ENCODE results near the gene CD36.

CD36 gene

GRCh38 chr7:80679921-80680907, 41.8 kb downstream of the CD36 start:
- Histone ChIP-seq H3K9me3 (replicated peaks; ENCODE audit: insufficient read depth, low read length) (no peaks in the 10 kb centered on the region), H3K79me2 (ENCODE audit: low read length) (no peaks in the 10 kb centered on the region), H3K9ac (ENCODE audit: low read length) (no peak overlapping the region), H3K4me3 (ENCODE audit: low read length) (no peak overlapping the region), H3K27me3 (replicated peaks; ENCODE audit: insufficient read depth, low read length) (no peaks in the 10 kb centered on the region), H3K9me2 (replicated peaks; ENCODE audit: insufficient read depth, low read length) (no peaks in the 10 kb centered on the region), H3K4me2 (ENCODE audit: low read depth, low read length) (no peak overlapping the region), H2AFZ (ENCODE audit: low read length) (no peak overlapping the region), H3K36me3 (replicated peaks; ENCODE audit: insufficient read depth, low read length) (no peaks in the 10 kb centered on the region), H3K4me1 (ENCODE audit: low read length) (no peaks in the 10 kb centered on the region), H4K20me1 (ENCODE audit: insufficient read depth, low read length) (no peaks in the 10 kb centered on the region), H3F3A (ENCODE audit: insufficient read depth, low read length) (no peaks in the 10 kb centered on the region), H3K27ac (ENCODE audit: low read length) (no peak overlapping the region)
- TF ChIP-seq CTCF (IDR thresholded peaks at IDR 0.05; ENCODE audit: low read length) (no peak), EZH2 (optimal IDR thresholded peaks at IDR 0.05; ENCODE audit: low read depth, low read length) (no peak), EZH2phosphoT487 (IDR thresholded peaks at IDR 0.05; ENCODE audit: low read length) (no peak)
- DNase-seq, result no peak

GRCh38 chr7:80681272-80681885, 42.9 kb downstream of the CD36 start:
- DNase-seq, result peak; percentile 32
- no peak overlapping the region for H2AFZ ChIP-seq (ENCODE audit: low read length)
- H3K9ac ChIP-seq (ENCODE audit: low read length), result no peak overlapping the region
- no peak overlapping the region for H3K4me2 ChIP-seq (ENCODE audit: low read depth, low read length)
- TF ChIP-seq CTCF (IDR thresholded peaks at IDR 0.05; ENCODE audit: low read length), result peak; percentile 46
- no peak for TF ChIP-seq EZH2phosphoT487 (IDR thresholded peaks at IDR 0.05; ENCODE audit: low read length)
- no peaks in the 10 kb centered on the region for H3K27me3 ChIP-seq (replicated peaks; ENCODE audit: insufficient read depth, low read length)
- H4K20me1 ChIP-seq (ENCODE audit: insufficient read depth, low read length), result no peaks in the 10 kb centered on the region
- no peaks in the 10 kb centered on the region for H3K4me1 ChIP-seq (ENCODE audit: low read length)
- no peaks in the 10 kb centered on the region for H3K36me3 ChIP-seq (replicated peaks; ENCODE audit: insufficient read depth, low read length)
- no peak overlapping the region for H3K4me3 ChIP-seq (ENCODE audit: low read length)
- H3K27ac ChIP-seq (ENCODE audit: low read length), result no peak overlapping the region
- no peaks in the 10 kb centered on the region for H3K9me2 ChIP-seq (replicated peaks; ENCODE audit: insufficient read depth, low read length)
- H3K9me3 ChIP-seq (replicated peaks; ENCODE audit: insufficient read depth, low read length), result no peaks in the 10 kb centered on the region
- H3F3A ChIP-seq (ENCODE audit: insufficient read depth, low read length), result no peaks in the 10 kb centered on the region
- no peaks in the 10 kb centered on the region for H3K79me2 ChIP-seq (ENCODE audit: low read length)

- no peaks in the 10 kb centered on the region for H3K79me2 ChIP-seq (ENCODE audit: low read length)
- no peaks in the 10 kb centered on the region for H3K27me3 ChIP-seq (replicated peaks; ENCODE audit: insufficient read depth, low read length)
- no peaks in the 10 kb centered on the region for H3K4me1 ChIP-seq (ENCODE audit: low read length)
- no peaks in the 10 kb centered on the region for H3K36me3 ChIP-seq (replicated peaks; ENCODE audit: insufficient read depth, low read length)
- H3K9me3 ChIP-seq (replicated peaks; ENCODE audit: insufficient read depth, low read length), result no peaks in the 10 kb centered on the region
- no peak overlapping the region for H3K4me3 ChIP-seq (ENCODE audit: low read length)
- no peaks in the 10 kb centered on the region for H4K20me1 ChIP-seq (ENCODE audit: insufficient read depth, low read length)
- H3K4me2 ChIP-seq (ENCODE audit: low read depth, low read length), result no peak overlapping the region
- no peak overlapping the region for H3K27ac ChIP-seq (ENCODE audit: low read length)
- no peaks in the 10 kb centered on the region for H3K9me2 ChIP-seq (replicated peaks; ENCODE audit: insufficient read depth, low read length)
- no peak overlapping the region for H3K9ac ChIP-seq (ENCODE audit: low read length)
- no peak overlapping the region for H2AFZ ChIP-seq (ENCODE audit: low read length)
- H3F3A ChIP-seq (ENCODE audit: insufficient read depth, low read length), result no peaks in the 10 kb centered on the region
- DNase-seq, result no peak
- TF ChIP-seq EZH2 (optimal IDR thresholded peaks at IDR 0.05; ENCODE audit: low read depth, low read length) (no peak), EZH2phosphoT487 (IDR thresholded peaks at IDR 0.05; ENCODE audit: low read length) (no peak), CTCF (IDR thresholded peaks at IDR 0.05; ENCODE audit: low read length) (no peak)
Observed at GRCh38 chr7:80682744-80683143, 44.3 kb downstream of the CD36 start.

Measured in MM.1S (cell line).